Mesendoderm (in vitro differentiated cells): Measurements from ENCODE around the gene S100A3.

Experiments used
- DNase-seq: peaks from one replicate; pipeline ENCODE4 v3.0.0; 2013
- H2AK5ac ChIP-seq: 2 replicates; pipeline ENCODE4 v1.6.1; 2013; ENCODE audit warnings: low read length, inconsistent platforms
- H2BK120ac ChIP-seq: 2 replicates; pipeline ENCODE4 v1.6.1; 2013; ENCODE audit warnings: low read depth, mild to moderate bottlenecking, low read length, moderate library complexity, mixed read lengths
- H2BK15ac ChIP-seq: replicated peaks from 2 replicates; pipeline ENCODE4 v1.6.1; 2013; ENCODE audit warnings: low read depth, mild to moderate bottlenecking, moderate library complexity
- H2BK5ac ChIP-seq: 2 replicates; pipeline ENCODE4 v1.6.1; 2013; ENCODE audit warnings: low read length, inconsistent platforms
- H3K18ac ChIP-seq: 2 replicates; pipeline ENCODE4 v1.6.1; 2013; ENCODE audit warnings: mild to moderate bottlenecking, low read length, mixed read lengths
- H3K23ac ChIP-seq: one replicate; pipeline ENCODE4 v1.6.1; 2013; ENCODE audit warnings: low read length
- H3K27ac ChIP-seq: 2 replicates; pipeline ENCODE4 v1.5.1; 2013; ENCODE audit warnings: low read depth, mild to moderate bottlenecking, inconsistent platforms, low read length, moderate library complexity
- H3K27me3 ChIP-seq: 2 replicates; pipeline ENCODE4 v1.6.1; 2013; ENCODE audit warnings: low read length, control low read depth, mild to moderate bottlenecking, inconsistent platforms; ENCODE audit not compliant: insufficient read depth, poor library complexity
- H3K36me3 ChIP-seq: 2 replicates; pipeline ENCODE4 v1.6.1; 2013; ENCODE audit warnings: low read length, inconsistent platforms; ENCODE audit not compliant: control insufficient read depth, insufficient read depth
- H3K4ac ChIP-seq: one replicate; pipeline ENCODE4 v1.6.1; 2013; ENCODE audit warnings: low read depth, mild to moderate bottlenecking, low read length, moderate library complexity
- H3K4me1 ChIP-seq: 2 replicates; pipeline ENCODE4 v1.6.1; 2013; ENCODE audit warnings: low read depth, low read length, inconsistent platforms; ENCODE audit not compliant: control insufficient read depth
- H3K4me2 ChIP-seq: 2 replicates; pipeline ENCODE4 v1.6.1; 2013; ENCODE audit warnings: low read length
- H3K4me3 ChIP-seq: 2 replicates; pipeline ENCODE4 v1.5.1; 2013; ENCODE audit warnings: mild to moderate bottlenecking, low read length
- H3K56ac ChIP-seq: one replicate; pipeline ENCODE4 v1.6.1; 2013; ENCODE audit warnings: low read length
- H3K79me1 ChIP-seq: 2 replicates; pipeline ENCODE4 v1.6.1; 2013; ENCODE audit warnings: low read length, inconsistent platforms
- H3K79me2 ChIP-seq: 2 replicates; pipeline ENCODE4 v1.6.1; 2013; ENCODE audit warnings: mild to moderate bottlenecking, low read length; ENCODE audit not compliant: control insufficient read depth, insufficient read depth
- H3K9ac ChIP-seq: 2 replicates; pipeline ENCODE4 v1.6.1; 2013; ENCODE audit warnings: low read length, inconsistent platforms
- H4K5ac ChIP-seq: one replicate; pipeline ENCODE4 v1.6.1; 2013; ENCODE audit warnings: low read length
- H4K8ac ChIP-seq: one replicate; pipeline ENCODE4 v1.6.1; 2013; ENCODE audit warnings: low read depth, mild to moderate bottlenecking, control low read depth, low read length, moderate library complexity
- WGBS: extraction: QIAGEN DNeasy Blood & Tissue Kit; methylation state at CpG from one replicate; pipeline ENCODE4 v1.1.7; 2013; ENCODE audit warnings: low lambda C conversion rate, missing lambda C conversion rate; ENCODE audit not compliant: insufficient coverage; ENCODE audit errors: extremely low coverage; 5-methylcytosine and 5-hydroxymethylcytosine counted together

Gene S100A3

GRCh38 chr1:153515504-153516394, 33.3 kb downstream of the S100A3 start:
- Histone ChIP-seq H2BK15ac (no peak overlapping the region), H3K23ac (no peak overlapping the region), H3K27me3 (no peaks in the 10 kb centered on the region), H3K79me1 (no peaks in the 10 kb centered on the region), H3K4me2 (no peak overlapping the region), H3K4me3 (no peak overlapping the region), H4K8ac (no peak overlapping the region), H2BK5ac (no peak overlapping the region), H2AK5ac (no peak overlapping the region), H3K4ac (no peak overlapping the region), H3K9ac (no peak overlapping the region), H2BK120ac (no peak overlapping the region), H3K36me3 (no peaks in the 10 kb centered on the region), H3K18ac (no peak overlapping the region), H3K56ac (no peak overlapping the region), H3K27ac (no peak overlapping the region), H3K79me2 (no peaks in the 10 kb centered on the region), H3K4me1 (peaks cover 2% of the 10 kb centered on the region), H4K5ac (no peak overlapping the region)
- no CpG with 5 or more reads among the region's 8 CpGs for WGBS
- DNase-seq: no peak

- Histone ChIP-seq H3K79me1 (no peaks in the 10 kb centered on the region), H2BK120ac (no peak overlapping the region), H3K18ac (no peak overlapping the region), H3K79me2 (no peaks in the 10 kb centered on the region), H3K4me3 (no peak overlapping the region), H3K27me3 (no peaks in the 10 kb centered on the region), H4K5ac (no peak overlapping the region), H3K56ac (no peak overlapping the region), H2AK5ac (no peak overlapping the region), H2BK15ac (no peak overlapping the region), H2BK5ac (no peak overlapping the region), H3K36me3 (no peaks in the 10 kb centered on the region), H3K4me1 (no peaks in the 10 kb centered on the region), H3K4ac (no peak overlapping the region), H3K9ac (no peak overlapping the region), H3K4me2 (no peak overlapping the region), H4K8ac (no peak overlapping the region), H3K27ac (no peak overlapping the region), H3K23ac (no peak overlapping the region)
- DNase-seq: no peak
- no CpG with 5 or more reads among the region's 7 CpGs for WGBS
Observed at GRCh38 chr1:153513666-153514065, 35.4 kb downstream of the S100A3 start.

GRCh38 chr1:153513023-153513422, 36.0 kb downstream of the S100A3 start:
- no peak overlapping the region for H4K8ac ChIP-seq

GRCh38 chr1:153510984-153511410, 38.1 kb downstream of the S100A3 start:
- WGBS: no CpG with 5 or more reads among the region's 7 CpGs
- H3K27ac ChIP-seq: no peak overlapping the region
- no peaks in the 10 kb centered on the region for H3K27me3 ChIP-seq
- H3K23ac ChIP-seq: no peak overlapping the region
- no peak overlapping the region for H3K4me3 ChIP-seq
- H3K79me2 ChIP-seq: no peaks in the 10 kb centered on the region
- no peak overlapping the region for H2BK15ac ChIP-seq
- no peak overlapping the region for H4K8ac ChIP-seq
- no peak overlapping the region for H2BK5ac ChIP-seq
- peak; percentile 87 for DNase-seq
- no peaks in the 10 kb centered on the region for H3K36me3 ChIP-seq
- no peak overlapping the region for H2BK120ac ChIP-seq
- no peak overlapping the region for H2AK5ac ChIP-seq
- no peaks in the 10 kb centered on the region for H3K4me1 ChIP-seq
- no peak overlapping the region for H3K9ac ChIP-seq
- H3K4ac ChIP-seq: no peak overlapping the region
- H3K4me2 ChIP-seq: no peak overlapping the region
- H3K56ac ChIP-seq: no peak overlapping the region
- H3K79me1 ChIP-seq: no peaks in the 10 kb centered on the region
- H4K5ac ChIP-seq: no peak overlapping the region
- H3K18ac ChIP-seq: no peak overlapping the region

More at GRCh38 chr1:153513023-153513422, 36.0 kb downstream of the S100A3 start:
- H3K79me1 ChIP-seq: no peaks in the 10 kb centered on the region
- H4K5ac ChIP-seq: no peak overlapping the region
- H3K4me1 ChIP-seq: no peaks in the 10 kb centered on the region
- no peak overlapping the region for H3K18ac ChIP-seq
- no peaks in the 10 kb centered on the region for H3K27me3 ChIP-seq
- H3K79me2 ChIP-seq: no peaks in the 10 kb centered on the region
- no peak overlapping the region for H3K9ac ChIP-seq
- no peak overlapping the region for H2BK15ac ChIP-seq
- DNase-seq: no peak
- no peak overlapping the region for H3K56ac ChIP-seq
- H2BK120ac ChIP-seq: no peak overlapping the region
- H3K23ac ChIP-seq: no peak overlapping the region
- no peak overlapping the region for H3K27ac ChIP-seq
- H2BK5ac ChIP-seq: no peak overlapping the region
- H3K4me3 ChIP-seq: no peak overlapping the region
- H3K36me3 ChIP-seq: no peaks in the 10 kb centered on the region
- no peak overlapping the region for H2AK5ac ChIP-seq
- WGBS: no CpG with 5 or more reads among the region's 3 CpGs
- no peak overlapping the region for H3K4me2 ChIP-seq
- H3K4ac ChIP-seq: no peak overlapping the region

- no peak overlapping the region for H2BK15ac ChIP-seq
- no peak overlapping the region for H4K8ac ChIP-seq
- H3K27me3 ChIP-seq: no peaks in the 10 kb centered on the region
- H3K79me1 ChIP-seq: no peaks in the 10 kb centered on the region
- no peak overlapping the region for H3K9ac ChIP-seq
- no peak overlapping the region for H3K27ac ChIP-seq
- H3K79me2 ChIP-seq: no peaks in the 10 kb centered on the region
- no peak overlapping the region for H3K18ac ChIP-seq
- H2BK5ac ChIP-seq: no peak overlapping the region
- DNase-seq: no peak
- H3K4me1 ChIP-seq: no peaks in the 10 kb centered on the region
- WGBS: no CpG with 5 or more reads among the region's 4 CpGs
- no peak overlapping the region for H3K4me2 ChIP-seq
- no peak overlapping the region for H3K23ac ChIP-seq
- H2BK120ac ChIP-seq: no peak overlapping the region
- no peak overlapping the region for H3K56ac ChIP-seq
- no peak overlapping the region for H3K4ac ChIP-seq
- H2AK5ac ChIP-seq: no peak overlapping the region
- H4K5ac ChIP-seq: no peak overlapping the region
- no peaks in the 10 kb centered on the region for H3K36me3 ChIP-seq
- H3K4me3 ChIP-seq: no peak overlapping the region
Observed at GRCh38 chr1:153509729-153510354, 39.2 kb downstream of the S100A3 start.
